Neuronal stem cell (in vitro differentiated cells): Measurements from ENCODE around the gene LSM10.

Experiments
- DNase-seq: peaks from one replicate; pipeline ENCODE4 v3.0.0-alpha.2; 2013; ENCODE audit warnings: low spot score
- H2AFZ ChIP-seq: one replicate; pipeline ENCODE4 v1.6.1; 2013; ENCODE audit warnings: mild to moderate bottlenecking, low read length, inconsistent platforms
- H2AK5ac ChIP-seq: 2 replicates; pipeline ENCODE4 v1.6.1; 2013; ENCODE audit warnings: low read depth, mild to moderate bottlenecking, inconsistent platforms, low read length, moderate library complexity, mixed read lengths
- H2BK120ac ChIP-seq: 2 replicates; pipeline ENCODE4 v1.6.1; 2013; ENCODE audit warnings: low read depth, mild to moderate bottlenecking, inconsistent platforms, low read length, moderate library complexity, mixed read lengths
- H2BK12ac ChIP-seq: one replicate; pipeline ENCODE4 v1.6.1; 2013; ENCODE audit warnings: low read length, inconsistent platforms
- H2BK15ac ChIP-seq: 2 replicates; pipeline ENCODE4 v1.6.1; 2013; ENCODE audit warnings: mild to moderate bottlenecking, low read length, inconsistent platforms, mixed read lengths
- H2BK5ac ChIP-seq: one replicate; pipeline ENCODE4 v1.6.1; 2013; ENCODE audit warnings: inconsistent platforms, mild to moderate bottlenecking, low read length, moderate library complexity
- H3K14ac ChIP-seq: one replicate; pipeline ENCODE4 v1.6.1; 2013; ENCODE audit warnings: low read length, inconsistent platforms
- H3K18ac ChIP-seq: 2 replicates; pipeline ENCODE4 v1.6.1; 2013; ENCODE audit warnings: low read length, inconsistent platforms
- H3K23ac ChIP-seq: 2 replicates; pipeline ENCODE4 v1.6.1; 2013; ENCODE audit warnings: low read depth, mild to moderate bottlenecking, mixed read lengths, low read length, inconsistent platforms; ENCODE audit not compliant: poor library complexity
- H3K27ac ChIP-seq: replicated peaks from 3 replicates; pipeline ENCODE4 v1.5.1; 2013; ENCODE audit warnings: low read length, inconsistent platforms
- H3K27me3 ChIP-seq, 3 experiments: 2 replicates each; pipeline ENCODE4 v1.6.1; 2013; ENCODE audit warnings: low read length in 3 of 3, mild to moderate bottlenecking in 2 of 3, inconsistent platforms in 1 of 3, low read depth in 1 of 3, mixed read lengths in 1 of 3, moderate library complexity in 1 of 3; ENCODE audit not compliant: control insufficient read depth in 3 of 3, insufficient read depth in 3 of 3
- H3K36me3 ChIP-seq, 2 donors: replicated peaks in 1 of 2; 2 replicates each; pipeline ENCODE4 v1.6.1; 2013; ENCODE audit warnings: low read length in 2 of 2; ENCODE audit not compliant: control insufficient read depth in 2 of 2, insufficient read depth in 2 of 2
- H3K4ac ChIP-seq: 2 replicates; pipeline ENCODE4 v1.6.1; 2013; ENCODE audit warnings: inconsistent platforms, mild to moderate bottlenecking, low read length, moderate library complexity
- H3K4me1 ChIP-seq, 2 donors: 1 replicate in 1 of 2; 2 replicates in 1 of 2; pipeline ENCODE4 v1.6.1; 2013; ENCODE audit warnings: low read length in 2 of 2, low read depth in 1 of 2; ENCODE audit not compliant: control insufficient read depth in 2 of 2, insufficient read depth in 1 of 2
- H3K4me2 ChIP-seq: one replicate; pipeline ENCODE4 v1.6.1; 2013; ENCODE audit warnings: mild to moderate bottlenecking, low read length, inconsistent platforms; ENCODE audit not compliant: insufficient read depth, poor library complexity, severe bottlenecking
- H3K4me3 ChIP-seq, 2 donors: 2 replicates each; pipeline ENCODE4 v1.5.1; 2013; ENCODE audit warnings: low read length in 2 of 2, mild to moderate bottlenecking in 2 of 2, inconsistent platforms in 1 of 2, moderate library complexity in 1 of 2
- H3K79me1 ChIP-seq: one replicate; pipeline ENCODE4 v1.6.1; 2013; ENCODE audit warnings: low read depth, mild to moderate bottlenecking, inconsistent platforms, low read length, moderate library complexity
- H3K9ac ChIP-seq: one replicate; pipeline ENCODE4 v1.6.1; 2013; ENCODE audit warnings: mild to moderate bottlenecking, low read depth, low read length, inconsistent platforms; ENCODE audit not compliant: poor library complexity
- H3K9me3 ChIP-seq, 2 donors: replicated peaks in 1 of 2; 2 replicates each; pipeline versions ENCODE3 to v1.6.1; 2013; ENCODE audit warnings: low read length in 2 of 2, mild to moderate bottlenecking in 2 of 2, inconsistent platforms in 1 of 2, low read depth in 1 of 2, mixed read lengths in 1 of 2, moderate library complexity in 1 of 2; ENCODE audit not compliant: control insufficient read depth in 2 of 2, insufficient read depth in 1 of 2
- H4K8ac ChIP-seq: one replicate; pipeline ENCODE4 v1.6.1; 2013; ENCODE audit warnings: low read depth, mild to moderate bottlenecking, inconsistent platforms, low read length, moderate library complexity
- H4K91ac ChIP-seq: one replicate; pipeline ENCODE4 v1.6.1; 2013; ENCODE audit warnings: low read length, low read depth, mild to moderate bottlenecking, inconsistent platforms; ENCODE audit not compliant: poor library complexity
- WGBS, 2 donors: extraction: QIAGEN DNeasy Blood & Tissue Kit; methylation state at CpG; one replicate each; pipeline ENCODE4 v1.1.7; 2013; ENCODE audit warnings: missing lambda C conversion rate in 2 of 2, mixed read lengths in 1 of 2; ENCODE audit not compliant: insufficient read length in 2 of 2, insufficient replicate concordance in 1 of 2; ENCODE audit errors: extremely low coverage in 2 of 2; 5-methylcytosine and 5-hydroxymethylcytosine counted together

LSM10 gene

GRCh38 chr1:36400514-36400824, 2.8 kb upstream of the LSM10 start:
- Histone ChIP-seq H3K4me1 (peaks cover 5 to 9% of the 10 kb centered on the region in 2 donors), H3K9ac (peak overlapping the region; percentile 95), H4K91ac (peak overlapping the region; percentile 73), H4K8ac (peak overlapping the region; percentile 98), H3K9me3 (no peaks in the 10 kb centered on the region), H2AK5ac (peak overlapping the region; percentile 97), H3K27me3 (peaks cover 0 to 2% (median 0%) of the 10 kb centered on the region in 3 experiments), H3K4me3 (peak overlapping the region; percentile 53 to 66), H2BK120ac (no peak overlapping the region), H2AFZ (peak overlapping the region; percentile 79), H3K79me1 (peaks cover 11% of the 10 kb centered on the region), H2BK15ac (peak overlapping the region; percentile 26), H3K18ac (peak overlapping the region; percentile 94), H3K23ac (peak overlapping the region; percentile 70), H3K4me2 (no peak overlapping the region), H3K27ac (peak overlapping the region; percentile 83), H3K14ac (peak overlapping the region; percentile 94), H2BK12ac (peak overlapping the region; percentile 99), H3K4ac (peak overlapping the region; percentile 100), H3K36me3 (no peaks in the 10 kb centered on the region), H2BK5ac (peak overlapping the region; percentile 9)
- DNase-seq, result no peak
- no CpG with 5 or more reads among the region's 10 CpGs for whole genome bisulfite sequencing, 2 donors

GRCh38 chr1:36398370-36398977, 766 bp upstream of the LSM10 start:
- H2BK5ac ChIP-seq, result no peak overlapping the region
- whole genome bisulfite sequencing, 2 donors, result no CpG with 5 or more reads among the region's 7 CpGs
- H2AK5ac ChIP-seq, result no peak overlapping the region
- H2BK15ac ChIP-seq, result no peak overlapping the region
- H3K36me3 ChIP-seq, result peaks cover 8 to 11% of the 10 kb centered on the region in 2 donors
- H4K8ac ChIP-seq, result no peak overlapping the region
- peak overlapping the region; percentile 90 for H2AFZ ChIP-seq
- no peak overlapping the region for H3K14ac ChIP-seq
- H3K4me1 ChIP-seq, result peaks cover 5 to 9% of the 10 kb centered on the region in 2 donors
- H2BK120ac ChIP-seq, result no peak overlapping the region
- H4K91ac ChIP-seq, result no peak overlapping the region
- peaks cover 0 to 2% (median 0%) of the 10 kb centered on the region in 3 experiments for H3K27me3 ChIP-seq
- H3K27ac ChIP-seq, result no peak overlapping the region
- no peak overlapping the region for H2BK12ac ChIP-seq
- H3K4me3 ChIP-seq, result peak overlapping the region in 1 of 2 donors; percentile 82
- no peak overlapping the region for H3K4ac ChIP-seq
- DNase-seq, result no peak
- no peak overlapping the region for H3K23ac ChIP-seq
- H3K79me1 ChIP-seq, result peaks cover 11% of the 10 kb centered on the region
- no peak overlapping the region for H3K18ac ChIP-seq
- no peaks in the 10 kb centered on the region for H3K9me3 ChIP-seq
- no peak overlapping the region for H3K4me2 ChIP-seq
- H3K9ac ChIP-seq, result no peak overlapping the region

GRCh38 chr1:36397083-36397377, 678 bp downstream of the LSM10 start:
- Histone ChIP-seq H2BK120ac (no peak overlapping the region), H2BK15ac (peak overlapping the region; percentile 63), H2BK12ac (peak overlapping the region; percentile 30), H2BK5ac (peak overlapping the region; percentile 19), H2AFZ (peak overlapping the region; percentile 90), H4K8ac (no peak overlapping the region), H3K9ac (peak overlapping the region; percentile 94), H3K79me1 (peaks cover 11% of the 10 kb centered on the region), H3K18ac (peak overlapping the region; percentile 84), H3K23ac (peak overlapping the region; percentile 100), H3K27me3 (peaks cover 0 to 2% (median 0%) of the 10 kb centered on the region in 3 experiments), H3K27ac (peak overlapping the region; percentile 58), H3K9me3 (no peaks in the 10 kb centered on the region), H4K91ac (no peak overlapping the region), H3K4me1 (peaks cover 5 to 9% of the 10 kb centered on the region in 2 donors), H3K4me2 (peak overlapping the region; percentile 95), H3K4me3 (peak overlapping the region; percentile 82 to 92), H3K4ac (no peak overlapping the region), H3K14ac (peak overlapping the region; percentile 84), H2AK5ac (peak overlapping the region; percentile 86), H3K36me3 (peaks cover 16 to 24% of the 10 kb centered on the region in 2 donors)
- no peak for DNase-seq
- WGBS, 2 donors, result no CpG with 5 or more reads among the region's 5 CpGs

- H3K27ac ChIP-seq, result no peak overlapping the region
- H3K79me1 ChIP-seq, result peaks cover 6% of the 10 kb centered on the region
- H3K9me3 ChIP-seq, result no peaks in the 10 kb centered on the region
- H3K23ac ChIP-seq, result no peak overlapping the region
- H3K27me3 ChIP-seq, result peaks cover 0 to 2% (median 0%) of the 10 kb centered on the region in 3 experiments
- no peak overlapping the region for H3K18ac ChIP-seq
- WGBS, 2 donors, result no CpG with 5 or more reads among the region's 6 CpGs
- H4K91ac ChIP-seq, result no peak overlapping the region
- no peak overlapping the region for H2BK5ac ChIP-seq
- H3K9ac ChIP-seq, result no peak overlapping the region
- H2BK15ac ChIP-seq, result no peak overlapping the region
- H3K4me1 ChIP-seq, result peaks cover 5% of the 10 kb centered on the region in 2 donors
- no peak for DNase-seq
- no peak overlapping the region for H3K4me2 ChIP-seq
- peaks cover 19 to 30% of the 10 kb centered on the region in 2 donors for H3K36me3 ChIP-seq
- H2AFZ ChIP-seq, result no peak overlapping the region
- H3K14ac ChIP-seq, result peak overlapping the region; percentile 25
- no peak overlapping the region for H3K4ac ChIP-seq
- H4K8ac ChIP-seq, result no peak overlapping the region
- peak overlapping the region in 1 of 2 donors; percentile 82 for H3K4me3 ChIP-seq
- no peak overlapping the region for H2BK120ac ChIP-seq
- no peak overlapping the region for H2AK5ac ChIP-seq
- H2BK12ac ChIP-seq, result no peak overlapping the region
Measured at GRCh38 chr1:36396359-36396758, 1.3 kb downstream of the LSM10 start.
